Upper lobe of left lung (tissue), 4 donors: ENCODE data around the gene NPY1R.

Source experiments
- CTCF ChIP-seq, 6 experiments: fragments of 450-650 bp in 4 of 6; fragments of 200-600 bp in 2 of 6; sonication (generic) in 2 of 6; IDR thresholded peaks; one replicate each; pipeline ENCODE4 v1.5.1; 2016 to 2019; ENCODE audit warnings: antibody characterized with exemption in 6 of 6
- POLR2A ChIP-seq, 4 donors: fragments of 450-650 bp; IDR thresholded peaks; one replicate each; pipeline ENCODE4 v1.5.1; 2016 to 2017; ENCODE audit warnings: antibody characterized with exemption in 4 of 4, mild to moderate bottlenecking in 2 of 4
- POLR2AphosphoS5 ChIP-seq, 2 donors: sonication (generic); formaldehyde crosslinking; IDR thresholded peaks; one replicate each; pipeline ENCODE4 v1.5.1; 2017; ENCODE audit warnings: antibody characterized with exemption in 2 of 2

- no peak for TF ChIP-seq POLR2A (IDR thresholded peaks at IDR 0.05)
- no peak for TF ChIP-seq CTCF (IDR thresholded peaks at IDR 0.05)
- no peak for TF ChIP-seq POLR2AphosphoS5 (IDR thresholded peaks at IDR 0.05)
These were observed 18.3 kb upstream of the NPY1R start for GRCh38 chr4:163350672-163351071.
